NCI-H82 treated with DMSO at 0.1 percent for 48 hours (cell line): ENCODE measurements around the gene FLRT1.
A peak's percentile ranks its signal among the peaks of the same experiment; 100 is the strongest.
"Not testable (repeated sequence)": the region's sequence is repeated elsewhere in the genome, so short reads cannot be mapped to it uniquely, and the experiment has no call there.

Experiments used
- DNase-seq: peaks from one replicate; lab custom pipeline; 2025; ENCODE audit not compliant: unreplicated experiment; lab: John Stamatoyannopoulos, UW

Gene FLRT1

GRCh38 chr11:64044730-64045393 lies 9.1 kb downstream of the FLRT1 start:
- peak; percentile 37 for DNase-seq

- DNase-seq = no peak
Measured at GRCh38 chr11:64045700-64046099, 10.0 kb downstream of the FLRT1 start.

DNA sequence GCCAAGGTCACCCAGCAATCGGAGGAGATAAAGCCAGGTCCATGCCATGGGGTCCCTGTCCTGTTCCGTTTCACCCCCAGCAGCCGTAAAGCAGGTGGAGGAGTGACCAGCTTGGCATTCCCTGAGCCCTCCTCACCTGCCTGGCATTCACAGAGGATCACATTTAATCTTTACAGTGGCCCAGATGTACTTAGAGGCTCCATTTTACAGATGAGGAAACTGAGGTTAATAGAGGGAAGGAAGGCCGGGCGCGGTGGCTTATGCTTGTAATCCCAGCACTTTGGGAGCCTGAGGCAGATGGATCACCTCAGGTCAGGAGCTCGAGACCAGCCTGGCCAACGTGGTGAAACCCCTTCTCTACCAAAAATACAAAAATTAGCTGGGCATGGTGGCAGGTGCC lies 11.6 kb downstream of the FLRT1 start:
- not testable (repeated sequence) for DNase-seq

DNA sequence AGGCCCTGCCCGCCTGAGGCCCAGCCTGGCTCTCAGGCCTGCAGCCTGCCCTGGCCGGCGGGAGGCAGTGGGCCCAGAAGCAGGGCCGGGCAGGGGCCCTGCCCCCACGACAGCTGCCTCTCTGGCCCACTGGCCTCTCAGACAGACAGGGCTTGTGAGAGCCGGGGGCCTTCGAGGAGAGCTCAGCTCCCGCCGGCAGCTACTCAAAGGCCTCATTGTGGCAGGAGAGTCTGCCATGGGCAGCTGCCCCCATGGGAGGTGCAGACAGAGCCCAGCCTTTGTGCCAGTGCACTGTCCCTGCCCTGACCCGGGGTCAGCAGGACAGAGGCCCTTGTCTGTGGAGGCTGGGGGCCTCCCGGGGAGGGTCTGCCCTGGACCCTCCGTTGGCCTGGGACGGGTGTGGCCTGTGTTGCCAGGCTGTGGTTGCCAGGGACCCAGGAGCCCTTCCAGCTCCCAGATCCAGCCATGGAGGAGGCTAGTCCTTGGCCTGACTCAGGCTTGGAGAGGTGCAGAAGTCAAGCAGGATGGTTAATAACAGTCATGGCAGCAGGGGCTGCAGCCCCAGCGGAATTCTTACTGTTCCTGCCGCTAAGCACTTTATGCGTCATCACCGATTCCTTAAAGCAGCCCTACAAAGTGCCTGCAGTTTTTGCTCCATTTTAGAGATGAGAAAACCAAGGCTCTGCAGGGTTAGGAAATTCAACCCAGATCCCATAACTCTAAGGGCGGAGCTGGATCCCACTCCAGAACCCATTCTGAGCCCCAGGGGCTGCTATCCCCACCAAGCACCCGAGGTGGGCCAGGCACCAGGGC lies 12.5 kb downstream of the FLRT1 start:
- no peak for DNase-seq

DNA sequence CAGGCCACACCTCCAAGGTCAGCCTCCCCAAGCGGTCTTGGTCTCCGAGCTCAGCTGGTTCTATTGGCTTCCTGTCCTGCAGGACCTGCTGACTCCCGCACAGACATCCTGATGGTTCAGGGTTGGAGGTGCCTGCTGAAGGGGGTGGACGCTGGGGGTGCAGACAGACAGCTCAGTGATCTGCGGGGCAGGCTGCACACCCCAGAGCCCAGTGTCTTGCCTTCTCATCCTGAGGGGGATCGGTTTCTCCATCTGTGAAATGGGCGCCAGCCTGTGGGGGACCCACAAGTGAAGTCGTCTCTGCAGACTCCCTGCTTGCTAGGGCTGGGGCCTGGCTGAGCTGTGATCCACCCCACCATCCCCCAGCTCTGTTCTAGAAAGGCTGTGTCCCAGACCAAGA lies 13.8 kb downstream of the FLRT1 start:
- DNase-seq = no peak

DNA sequence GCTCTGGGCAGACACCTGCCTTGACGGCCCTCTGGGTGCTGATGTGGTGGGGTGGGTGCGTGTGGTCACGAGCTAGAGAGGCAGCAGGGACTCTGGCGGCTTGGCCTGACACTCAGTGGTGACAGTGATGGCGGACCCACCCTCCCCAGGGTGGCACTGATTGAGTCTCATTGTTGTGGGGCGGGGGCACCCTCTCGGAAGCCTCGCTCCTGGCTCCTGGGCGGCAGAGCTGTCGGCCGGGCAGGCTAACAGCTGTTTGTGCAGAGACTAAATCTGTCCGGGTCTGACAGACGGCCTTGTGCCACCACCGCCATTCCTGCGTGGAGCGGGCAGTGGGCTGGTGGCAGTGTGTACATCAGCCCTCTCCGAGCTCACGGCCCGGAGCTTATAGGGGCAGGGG lies 15.6 kb downstream of the FLRT1 start:
- DNase-seq = no peak

GRCh38 chr11:64052436-64052835 lies 16.7 kb downstream of the FLRT1 start:
- no peak for DNase-seq

GRCh38 chr11:64052938-64053622 lies 17.3 kb downstream of the FLRT1 start:
- no peak for DNase-seq

DNA sequence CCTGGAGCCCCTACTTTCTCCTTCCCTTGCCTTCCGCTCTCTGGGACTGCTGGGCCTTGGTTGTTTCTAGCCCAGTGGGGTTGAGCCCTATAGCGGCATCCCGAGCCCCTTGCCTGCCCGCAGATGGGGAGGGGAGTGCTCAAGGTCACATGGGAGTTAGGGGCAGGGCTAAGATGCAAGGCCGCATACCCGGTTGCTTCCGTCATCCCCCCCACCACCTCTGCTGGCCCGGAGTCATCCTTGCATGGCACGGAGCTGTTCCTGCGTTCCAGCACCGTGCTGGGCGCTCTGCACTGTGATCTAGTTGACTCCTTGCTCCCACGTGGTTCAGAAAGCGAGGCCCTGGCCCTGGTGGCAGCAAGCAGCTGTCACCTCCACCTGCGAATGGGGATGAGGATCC lies 18.0 kb downstream of the FLRT1 start:
- no peak for DNase-seq

- no peak for DNase-seq
Measured at GRCh38 chr11:64055077-64055476, 19.3 kb downstream of the FLRT1 start.

DNA sequence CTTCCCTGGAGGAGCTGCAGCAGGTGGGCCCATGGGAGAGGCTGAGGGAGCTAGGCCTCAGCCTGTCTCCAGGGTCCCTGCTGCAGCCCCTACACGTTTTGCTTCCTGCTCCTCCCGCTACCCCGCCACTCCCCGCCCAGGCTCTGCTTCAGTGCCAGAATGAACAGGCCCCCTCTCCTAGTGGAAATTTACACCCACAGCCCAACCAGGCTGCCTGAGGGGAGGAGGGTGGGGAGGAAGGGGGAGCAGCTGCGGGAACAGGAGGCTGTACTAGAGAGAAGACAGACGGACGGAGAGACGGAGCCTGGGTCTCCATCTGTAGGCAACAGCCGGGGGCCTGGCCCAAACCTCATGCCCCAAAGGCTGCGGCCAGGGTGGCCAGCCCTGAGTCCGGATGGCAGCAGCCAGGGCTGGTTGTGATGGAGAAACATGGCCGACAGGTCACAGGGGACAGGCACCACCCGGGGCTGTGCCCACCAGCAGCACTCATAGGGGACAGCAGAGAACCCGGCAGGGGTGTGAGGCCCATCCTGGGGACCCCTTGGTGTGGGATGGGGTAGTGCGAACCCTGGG lies 20.6 kb downstream of the FLRT1 start:
- DNase-seq = no peak

GRCh38 chr11:64056861-64057260 lies 21.1 kb downstream of the FLRT1 start:
- DNase-seq = no peak

- no peak for DNase-seq
Measured at GRCh38 chr11:64057890-64058289, 22.2 kb downstream of the FLRT1 start.

GRCh38 chr11:64058494-64058893 lies 22.8 kb downstream of the FLRT1 start:
- no peak for DNase-seq

GRCh38 chr11:64059339-64060140 lies 23.8 kb downstream of the FLRT1 start:
- DNase-seq = no peak

- DNase-seq = no peak
Measured at GRCh38 chr11:64060263-64060860, 24.6 kb downstream of the FLRT1 start.

GRCh38 chr11:64060861-64061444 lies 25.2 kb downstream of the FLRT1 start:
- DNase-seq = peak; percentile 53

GRCh38 chr11:64062185-64063039 lies 26.7 kb downstream of the FLRT1 start:
- DNase-seq = no peak

DNA sequence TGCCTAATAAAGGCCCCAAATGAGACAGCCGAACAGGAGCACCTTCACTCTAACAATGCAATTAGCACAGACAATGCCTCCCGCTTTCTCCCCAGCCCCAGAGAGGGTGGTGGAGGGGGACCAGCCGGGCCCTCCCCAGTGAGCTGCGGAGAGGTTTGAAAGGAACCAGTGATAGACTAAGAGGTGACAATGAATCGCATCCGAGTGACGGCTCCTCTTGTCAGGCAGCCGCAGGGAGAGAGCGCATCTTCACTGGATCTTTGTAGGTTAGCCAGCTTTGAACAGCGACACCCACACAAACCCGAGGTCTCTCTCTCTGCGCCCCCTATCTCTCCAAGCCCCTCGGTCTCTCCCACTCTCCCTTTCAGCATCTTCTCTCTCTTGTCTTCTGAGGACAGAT lies 28.0 kb downstream of the FLRT1 start:
- DNase-seq = no peak
